Body of pancreas (tissue), 4 donors: Measurements from ENCODE around the gene MICU1. TPM values are rescaled to one million over a fixed set of nuclear protein-coding genes. Genes with fewer than 3 reads are reported as not detected.
"Not testable (repeated sequence)": the region's sequence is repeated elsewhere in the genome, so short reads cannot be mapped to it uniquely, and the experiment has no call there.

Experiments used
- ATAC-seq: fragments of 150-250 bp; one replicate; pipeline ENCODE4 v1.9.1; 2016
- DNase-seq, 4 donors: peaks; one replicate each; pipeline ENCODE4 v3.0.0-alpha.2; 2019
- H3K27ac ChIP-seq, 4 donors: fragments of 200-600 bp; sonication (generic); 1 replicate in 3 of 4; 2 replicates in 1 of 4; pipeline versions ENCODE4 v1.5.1 to v1.6.1; 2016 to 2019; ENCODE audit warnings: mild to moderate bottlenecking in 1 of 4, mixed read lengths in 1 of 4, moderate library complexity in 1 of 4
- H3K27me3 ChIP-seq, 2 donors: fragments of 200-600 bp; sonication (generic); one replicate each; pipeline ENCODE4 v1.6.0; 2016; ENCODE audit warnings: mild to moderate bottlenecking in 1 of 2
- H3K36me3 ChIP-seq, 2 donors: fragments of 200-600 bp; sonication (generic); replicated peaks in 1 of 2; 2 replicates each; pipeline ENCODE4 v1.5.1; 2016; ENCODE audit warnings: low read depth in 2 of 2; ENCODE audit not compliant: insufficient read depth in 1 of 2
- H3K4me1 ChIP-seq: fragments of 200-600 bp; sonication (generic); one replicate; pipeline ENCODE4 v1.6.0; 2016
- H3K4me3 ChIP-seq, 2 donors: fragments of 200-600 bp; sonication (generic); 1 replicate in 1 of 2; 2 replicates in 1 of 2; pipeline ENCODE4 v1.5.1; 2016 to 2019
- H3K9me3 ChIP-seq, 3 donors: fragments of 200-600 bp; sonication (generic); 1 replicate in 2 of 3; 2 replicates in 1 of 3; pipeline ENCODE4 v1.5.1; 2016
- POLR2A ChIP-seq, 3 donors: fragments of 450-650 bp; IDR thresholded peaks; one replicate each; pipeline ENCODE4 v1.6.1; 2016; ENCODE audit warnings: antibody characterized with exemption in 3 of 3, mild to moderate bottlenecking in 2 of 3
- WGBS, 2 donors: methylation state at CpG; one replicate each; pipeline ENCODE4 v1.1.5; 2017; 5-methylcytosine and 5-hydroxymethylcytosine counted together
- intact Hi-C: fragments of 100-400 bp; cut with DNase I; formaldehyde crosslinking; loops from one replicate; pipeline ENCODE4 v1.15.1; 2023
- total RNA-seq, 2 donors: library from RNA; depleted of rRNA; stranded (reverse); fragments of >200 nt; gene quantifications; one replicate each; pipeline ENCODE4 v1.1.0, GENCODE V29; 2016
- TF ChIP-seq, protein P1 (sequence below), 7 experiments: fragments of 450-650 bp in 4 of 7; fragments of 200-600 bp in 3 of 7; sonication (generic) in 3 of 7; IDR thresholded peaks; one replicate each; pipeline ENCODE4 v1.5.1; 2016 to 2019; ENCODE audit warnings: antibody characterized with exemption in 7 of 7

The MICU1 gene, protein sequence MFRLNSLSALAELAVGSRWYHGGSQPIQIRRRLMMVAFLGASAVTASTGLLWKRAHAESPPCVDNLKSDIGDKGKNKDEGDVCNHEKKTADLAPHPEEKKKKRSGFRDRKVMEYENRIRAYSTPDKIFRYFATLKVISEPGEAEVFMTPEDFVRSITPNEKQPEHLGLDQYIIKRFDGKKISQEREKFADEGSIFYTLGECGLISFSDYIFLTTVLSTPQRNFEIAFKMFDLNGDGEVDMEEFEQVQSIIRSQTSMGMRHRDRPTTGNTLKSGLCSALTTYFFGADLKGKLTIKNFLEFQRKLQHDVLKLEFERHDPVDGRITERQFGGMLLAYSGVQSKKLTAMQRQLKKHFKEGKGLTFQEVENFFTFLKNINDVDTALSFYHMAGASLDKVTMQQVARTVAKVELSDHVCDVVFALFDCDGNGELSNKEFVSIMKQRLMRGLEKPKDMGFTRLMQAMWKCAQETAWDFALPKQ
- 10 to 100 TPM; 14.0 to 23.1 TPM for total RNA-seq

DNA sequence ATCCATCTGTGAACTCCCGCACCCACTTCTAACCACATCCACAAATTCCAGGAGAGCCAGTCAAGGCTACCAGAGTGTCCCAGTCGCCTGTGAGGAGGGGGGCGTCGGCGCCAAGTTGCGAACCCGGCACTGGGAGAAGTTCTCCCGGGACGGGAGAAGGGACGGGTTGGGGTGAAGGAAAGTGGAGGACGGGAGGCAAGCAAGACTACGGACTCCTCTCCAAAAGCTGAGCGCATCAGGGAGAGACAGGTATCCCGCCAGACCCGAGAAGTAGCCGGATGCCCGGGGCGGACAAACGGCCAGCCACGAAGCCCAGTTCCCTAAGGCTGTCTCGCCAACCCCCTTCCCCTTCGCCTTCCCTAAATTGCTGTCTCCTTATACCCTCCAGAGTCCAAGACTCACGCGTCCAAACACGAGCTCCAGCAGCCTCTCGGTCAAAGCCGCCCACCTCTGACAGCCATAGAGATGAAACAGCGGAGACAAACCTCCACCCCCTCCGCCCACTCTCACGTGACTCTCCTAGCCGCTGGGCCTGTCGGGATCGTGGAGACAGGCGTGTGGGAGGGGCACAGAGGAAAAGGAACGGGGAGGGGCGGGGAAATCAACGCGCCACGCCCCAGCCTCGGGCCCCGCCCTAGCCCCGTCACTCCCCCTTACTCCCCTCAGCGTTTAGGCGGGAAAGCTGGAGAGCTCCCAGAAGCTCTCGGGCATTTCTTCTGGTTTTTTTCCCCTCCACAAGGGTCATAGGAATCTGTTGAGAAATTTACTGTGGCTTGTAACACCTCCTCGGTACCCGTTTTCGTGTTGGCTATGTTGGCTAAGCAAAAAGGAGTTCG, at the start of gene MICU1:
Gene MICU1 (minus strand): TSS at position 472 of the 836 bp plus-strand sequence. CDS start 59,286 bp downstream, outside the sequence.
- DNase-seq (peak; percentile 95 to 97 (median 96)), ATAC-seq (peak; percentile 100)
- Histone ChIP-seq H3K27ac (peak within 1 kb of the TSS; percentile 65 to 81 (median 78)), H3K4me3 (peak within 1 kb of the TSS; percentile 65 to 97), H3K4me1 (peaks cover 19% of the 10 kb centered on the region), H3K27me3 (no peaks in the 10 kb centered on the region), H3K36me3 (no peaks in the 10 kb centered on the region), H3K9me3 (no peaks in the 10 kb centered on the region)
- WGBS, 2 donors = 0% methylated on average over 39 to 49 of the region's 49 CpGs
- peak; percentile 37 to 88 (median 84) for TF ChIP-seq POLR2A (IDR thresholded peaks at IDR 0.05)
- TF ChIP-seq, protein P1, sequence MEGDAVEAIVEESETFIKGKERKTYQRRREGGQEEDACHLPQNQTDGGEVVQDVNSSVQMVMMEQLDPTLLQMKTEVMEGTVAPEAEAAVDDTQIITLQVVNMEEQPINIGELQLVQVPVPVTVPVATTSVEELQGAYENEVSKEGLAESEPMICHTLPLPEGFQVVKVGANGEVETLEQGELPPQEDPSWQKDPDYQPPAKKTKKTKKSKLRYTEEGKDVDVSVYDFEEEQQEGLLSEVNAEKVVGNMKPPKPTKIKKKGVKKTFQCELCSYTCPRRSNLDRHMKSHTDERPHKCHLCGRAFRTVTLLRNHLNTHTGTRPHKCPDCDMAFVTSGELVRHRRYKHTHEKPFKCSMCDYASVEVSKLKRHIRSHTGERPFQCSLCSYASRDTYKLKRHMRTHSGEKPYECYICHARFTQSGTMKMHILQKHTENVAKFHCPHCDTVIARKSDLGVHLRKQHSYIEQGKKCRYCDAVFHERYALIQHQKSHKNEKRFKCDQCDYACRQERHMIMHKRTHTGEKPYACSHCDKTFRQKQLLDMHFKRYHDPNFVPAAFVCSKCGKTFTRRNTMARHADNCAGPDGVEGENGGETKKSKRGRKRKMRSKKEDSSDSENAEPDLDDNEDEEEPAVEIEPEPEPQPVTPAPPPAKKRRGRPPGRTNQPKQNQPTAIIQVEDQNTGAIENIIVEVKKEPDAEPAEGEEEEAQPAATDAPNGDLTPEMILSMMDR (IDR thresholded peaks at IDR 0.05) = peak in 1 of 7 experiments; percentile 7
- intact Hi-C loops = no loop called here

DNA sequence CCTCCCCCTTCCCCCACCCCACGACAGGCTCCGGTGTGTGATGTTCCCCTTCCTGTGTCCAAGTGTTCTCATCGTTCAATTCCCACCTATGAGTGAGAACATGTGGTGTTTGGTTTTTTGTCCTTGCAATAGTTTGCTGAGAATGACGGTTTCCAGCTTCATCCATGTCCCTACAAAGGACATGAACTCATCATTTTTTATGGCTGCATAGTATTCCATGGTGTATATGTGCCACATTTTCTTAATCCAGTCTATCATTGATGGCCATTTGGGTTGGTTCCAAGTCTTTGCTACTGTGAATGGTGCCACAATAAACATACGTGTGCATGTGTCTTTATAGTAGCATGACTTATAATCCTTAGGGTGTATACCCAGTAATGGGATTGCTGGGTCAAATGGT, 48.3 kb upstream of the MICU1 start:
- WGBS, 2 donors = 78 to 89% methylated on average over 5 of the region's 5 CpGs
- DNase-seq, intact Hi-C loops: not testable (repeated sequence)

DNA sequence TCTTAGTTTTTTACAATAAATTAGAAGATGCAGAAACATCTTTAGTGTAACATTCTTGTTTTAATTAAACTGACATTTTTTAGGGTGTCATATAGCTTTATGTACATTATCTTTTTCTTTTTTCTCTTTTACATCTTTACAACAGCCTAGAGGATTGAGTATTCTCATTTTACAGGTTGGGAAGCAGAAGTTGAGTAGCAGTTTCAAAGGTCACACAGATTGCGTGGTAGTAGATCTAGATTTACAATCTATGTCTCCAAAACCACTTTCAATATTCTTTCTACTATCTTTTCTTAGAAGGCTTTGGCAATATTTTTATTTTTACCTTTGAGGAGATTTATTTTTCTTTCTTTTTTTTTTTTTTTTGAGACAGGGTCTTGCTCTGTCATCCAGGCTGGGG, 47.4 kb upstream of the MICU1 start:
- Histone ChIP-seq H3K4me3 (no peak overlapping the region), H3K27ac (no peak overlapping the region), H3K36me3 (no peaks in the 10 kb centered on the region), H3K4me1 (no peaks in the 10 kb centered on the region), H3K9me3 (no peaks in the 10 kb centered on the region), H3K27me3 (no peaks in the 10 kb centered on the region)
- TF ChIP-seq POLR2A (IDR thresholded peaks at IDR 0.05) = no peak
- TF ChIP-seq, protein P1 (IDR thresholded peaks at IDR 0.05) = no peak
- DNase-seq = no peak
- WGBS, 2 donors = 59 to 81% methylated on average over 1 of the region's 1 CpG
- intact Hi-C loops = no loop called here
- ATAC-seq = no peak

More for the DNA sequence above, 48.3 kb upstream of the MICU1 start:
- not testable (repeated sequence) for H3K27ac ChIP-seq, H3K4me3 ChIP-seq, ATAC-seq, H3K4me1 ChIP-seq, H3K27me3 ChIP-seq, H3K9me3 ChIP-seq, H3K36me3 ChIP-seq

DNA sequence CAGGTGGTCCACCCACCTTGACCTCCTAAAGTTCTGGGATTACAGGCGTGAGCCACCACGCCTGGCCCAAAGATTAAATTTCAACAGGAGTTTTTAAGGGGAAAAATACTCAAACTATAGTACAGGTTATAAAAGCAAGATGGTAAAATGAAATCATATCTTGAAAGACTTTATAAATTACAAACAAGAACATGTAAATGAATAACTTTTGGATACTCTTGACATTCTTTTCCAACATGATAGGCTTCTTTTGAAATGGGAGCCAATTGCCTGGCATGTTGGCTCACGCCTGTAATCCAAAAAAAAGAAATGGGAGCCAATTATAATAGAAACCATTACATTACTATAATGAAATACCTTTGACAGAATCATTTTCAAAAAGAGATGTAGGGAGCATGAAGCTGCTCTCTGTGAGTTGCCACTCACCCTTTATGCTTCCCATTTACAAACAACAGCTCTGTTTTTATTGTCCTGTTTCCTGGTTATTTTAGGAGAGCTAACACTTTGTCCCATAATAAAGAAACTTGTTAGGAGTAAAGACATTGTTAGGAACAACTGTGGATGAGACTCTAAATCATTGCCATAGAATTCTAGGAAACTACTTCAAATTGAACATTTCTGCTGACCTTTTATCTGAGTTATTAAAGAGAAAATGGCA, 41.5 kb upstream of the MICU1 start:
- no peak for ATAC-seq
- DNase-seq = no peak
- Histone ChIP-seq H3K4me3 (no peak overlapping the region), H3K27me3 (no peaks in the 10 kb centered on the region), H3K4me1 (no peaks in the 10 kb centered on the region), H3K27ac (no peak overlapping the region), H3K9me3 (no peaks in the 10 kb centered on the region), H3K36me3 (no peaks in the 10 kb centered on the region)
- no peak for TF ChIP-seq POLR2A (IDR thresholded peaks at IDR 0.05)
- TF ChIP-seq, protein P1 (IDR thresholded peaks at IDR 0.05) = no peak
- intact Hi-C loops = no loop called here
- WGBS, 2 donors = 83 to 86% methylated on average over 3 of the region's 3 CpGs

DNA sequence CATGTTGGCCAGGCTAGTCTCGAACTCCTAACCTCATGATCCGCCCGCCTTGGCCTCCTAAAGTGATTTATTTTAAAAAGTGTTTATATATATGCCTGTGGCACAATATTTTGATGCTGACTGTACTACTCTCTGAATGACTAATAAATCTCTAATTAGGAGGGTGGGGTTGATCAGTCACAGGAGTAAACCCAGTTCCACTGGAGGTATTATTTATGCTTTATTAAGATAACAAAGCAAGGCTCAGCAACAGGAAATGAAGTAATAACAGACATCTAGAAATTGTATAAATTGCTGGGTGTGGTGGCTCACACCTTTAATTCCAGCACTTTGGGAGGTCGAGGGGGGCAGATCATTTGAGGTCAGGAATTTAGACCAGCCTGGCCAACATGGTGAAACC, 40.0 kb upstream of the MICU1 start:
- H3K9me3 ChIP-seq = no peaks in the 10 kb centered on the region
- DNase-seq = no peak
- no peaks in the 10 kb centered on the region for H3K27me3 ChIP-seq
- no peaks in the 10 kb centered on the region for H3K4me1 ChIP-seq
- intact Hi-C loops = no loop called here
- 73 to 76% methylated on average over 4 of the region's 4 CpGs for WGBS, 2 donors
- no peak overlapping the region for H3K27ac ChIP-seq
- no peak overlapping the region for H3K4me3 ChIP-seq
- TF ChIP-seq, protein P1 (IDR thresholded peaks at IDR 0.05) = no peak
- TF ChIP-seq POLR2A (IDR thresholded peaks at IDR 0.05) = no peak
- H3K36me3 ChIP-seq = no peaks in the 10 kb centered on the region
- no peak for ATAC-seq
